C4-2B (cell line): ENCODE results near the gene ATP1A2.

ENCODE experiments used
- H3K27ac ChIP-seq: fragments of 450-650 bp; 2 replicates; pipeline ENCODE4 v1.5.1; 2017
- ZFX ChIP-seq: fragments of 450-650 bp; IDR thresholded peaks from 2 replicates; pipeline ENCODE4 v1.6.1; 2017
- TF ChIP-seq, protein P1 (sequence below): fragments of 450-650 bp; conservative IDR thresholded peaks from 2 replicates; pipeline ENCODE4 v1.5.1; 2017; ENCODE audit warnings: mild to moderate bottlenecking

Gene ATP1A2

DNA sequence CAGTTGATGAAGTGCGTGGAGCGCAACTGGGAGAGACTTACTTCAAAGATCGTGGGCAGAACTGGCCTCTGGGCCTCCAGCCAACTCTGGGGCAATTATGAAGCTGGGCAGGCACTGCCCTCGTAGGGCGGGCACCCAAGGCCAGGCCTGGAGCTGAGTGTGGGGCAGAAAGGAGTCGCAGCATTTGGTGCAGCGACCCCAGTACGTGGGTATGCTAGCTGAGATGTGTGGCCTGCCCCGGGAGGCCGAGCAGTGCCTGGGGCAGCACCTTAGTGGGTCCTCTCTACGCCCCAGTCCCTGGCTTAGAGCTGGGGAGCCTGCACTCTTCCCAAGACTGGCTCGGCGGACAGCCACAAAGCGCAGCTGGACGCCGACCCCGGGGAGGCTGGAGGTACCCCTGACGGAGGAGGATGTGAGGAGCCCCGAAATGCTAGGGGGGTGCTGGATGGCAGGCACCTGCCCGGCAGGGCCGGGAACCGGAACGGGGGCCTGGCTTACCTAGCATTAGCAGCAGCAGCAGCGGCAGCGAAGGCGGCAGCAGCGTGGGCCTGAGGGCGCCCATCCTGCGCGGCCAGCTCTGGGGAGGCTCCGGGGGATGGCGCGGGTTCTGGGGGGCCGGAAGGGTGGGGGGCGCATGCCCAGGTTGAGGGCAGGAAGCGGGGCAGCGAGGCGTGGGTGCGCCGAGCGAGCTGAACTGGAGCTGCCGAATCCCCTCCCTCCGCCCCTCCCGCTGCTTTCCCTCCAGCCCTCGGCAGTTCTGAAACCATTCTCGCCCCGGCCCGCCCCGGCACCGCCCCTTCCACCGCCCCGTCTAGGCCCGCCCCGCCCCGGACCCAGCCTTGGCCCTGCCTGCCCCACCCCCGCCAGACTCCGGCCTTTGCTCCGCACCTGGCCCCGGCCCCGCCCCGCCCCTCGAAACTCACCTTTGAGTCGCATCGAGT lies 17.4 kb upstream of the ATP1A2 start, which contains the start of gene IGSF8:
Gene IGSF8, minus strand, starts transcription at position 709 of the 941 bp plus-strand sequence. Its CDS starts 147 bp downstream, at position 562.
- peak; percentile 60; the same call in 1 of the 2 replicates for TF ChIP-seq ZFX
- TF ChIP-seq, protein P1, sequence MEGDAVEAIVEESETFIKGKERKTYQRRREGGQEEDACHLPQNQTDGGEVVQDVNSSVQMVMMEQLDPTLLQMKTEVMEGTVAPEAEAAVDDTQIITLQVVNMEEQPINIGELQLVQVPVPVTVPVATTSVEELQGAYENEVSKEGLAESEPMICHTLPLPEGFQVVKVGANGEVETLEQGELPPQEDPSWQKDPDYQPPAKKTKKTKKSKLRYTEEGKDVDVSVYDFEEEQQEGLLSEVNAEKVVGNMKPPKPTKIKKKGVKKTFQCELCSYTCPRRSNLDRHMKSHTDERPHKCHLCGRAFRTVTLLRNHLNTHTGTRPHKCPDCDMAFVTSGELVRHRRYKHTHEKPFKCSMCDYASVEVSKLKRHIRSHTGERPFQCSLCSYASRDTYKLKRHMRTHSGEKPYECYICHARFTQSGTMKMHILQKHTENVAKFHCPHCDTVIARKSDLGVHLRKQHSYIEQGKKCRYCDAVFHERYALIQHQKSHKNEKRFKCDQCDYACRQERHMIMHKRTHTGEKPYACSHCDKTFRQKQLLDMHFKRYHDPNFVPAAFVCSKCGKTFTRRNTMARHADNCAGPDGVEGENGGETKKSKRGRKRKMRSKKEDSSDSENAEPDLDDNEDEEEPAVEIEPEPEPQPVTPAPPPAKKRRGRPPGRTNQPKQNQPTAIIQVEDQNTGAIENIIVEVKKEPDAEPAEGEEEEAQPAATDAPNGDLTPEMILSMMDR, result no peak
- H3K27ac ChIP-seq, result peak within 1 kb of the TSS; percentile 68

DNA sequence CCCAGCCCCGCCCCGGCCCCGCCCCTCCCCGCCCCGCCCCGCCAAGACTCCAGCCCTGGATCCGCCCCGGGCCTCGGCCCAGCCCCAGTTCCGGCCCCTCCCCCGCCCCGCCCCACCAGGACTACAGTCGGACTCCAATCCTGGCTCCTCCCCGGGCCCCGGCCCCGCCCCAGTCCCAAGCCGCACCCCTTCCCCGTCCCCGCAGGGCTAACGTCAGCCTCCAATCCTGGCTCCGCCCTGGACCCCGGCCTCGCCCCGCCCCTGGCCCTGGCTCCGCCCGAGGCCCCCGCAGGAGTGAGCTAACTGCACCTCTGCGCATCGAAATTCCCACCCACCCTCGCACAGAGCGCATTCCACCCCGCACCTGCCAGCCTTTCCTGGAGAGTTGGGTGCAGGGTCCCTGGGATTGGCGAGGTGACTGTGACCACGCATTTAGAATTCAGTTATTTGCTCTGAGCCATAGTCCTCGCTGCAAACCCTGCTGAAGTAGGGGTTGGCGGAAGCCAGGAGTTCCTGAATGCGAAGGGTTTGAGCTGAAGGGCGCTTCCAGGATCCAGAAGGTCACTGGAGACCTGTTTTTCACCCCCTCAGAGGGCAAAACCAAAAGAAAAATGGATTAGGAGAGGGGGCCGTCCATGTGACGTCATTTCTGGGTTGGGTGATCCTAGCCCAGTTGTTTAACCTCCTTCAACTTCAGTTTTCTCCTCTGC lies 16.6 kb upstream of the ATP1A2 start:
- TF ChIP-seq, protein P1, result no peak
- TF ChIP-seq ZFX, result no peak
- H3K27ac ChIP-seq, result peak overlapping the region; percentile 24; the same call in 1 of the 2 replicates

DNA sequence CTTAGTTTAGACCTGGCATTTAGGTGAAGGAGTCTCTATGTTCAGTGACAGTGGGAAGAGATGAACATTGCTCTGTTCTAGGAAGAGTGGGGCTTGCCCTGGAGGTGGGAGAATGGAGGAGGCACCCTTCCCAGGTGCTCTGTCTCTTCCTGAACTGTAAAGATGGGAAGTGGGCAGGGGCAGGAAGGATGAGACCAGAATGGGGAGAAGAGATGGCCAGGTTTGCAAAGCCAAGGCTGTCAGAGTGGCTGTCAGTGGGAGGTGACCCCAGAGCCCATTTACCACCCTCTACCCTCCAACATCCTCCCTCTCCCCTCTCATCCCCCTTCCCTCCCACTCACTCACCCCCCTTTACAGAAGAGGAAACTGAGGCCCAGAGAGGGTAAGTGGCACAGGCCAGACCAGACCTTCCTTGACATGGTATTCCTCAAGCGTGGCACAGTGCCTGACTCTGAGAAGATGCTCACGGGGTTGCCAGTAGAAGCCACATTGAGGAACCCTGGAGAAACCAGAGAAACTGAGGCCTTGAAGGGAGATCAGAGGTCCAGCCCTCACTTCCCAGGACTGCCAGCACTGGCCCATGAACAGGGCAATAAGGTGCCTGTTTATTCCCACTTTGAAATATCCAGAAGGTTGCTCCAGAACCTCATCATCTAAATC lies 15.7 kb upstream of the ATP1A2 start:
- no peak overlapping the region for H3K27ac ChIP-seq

DNA sequence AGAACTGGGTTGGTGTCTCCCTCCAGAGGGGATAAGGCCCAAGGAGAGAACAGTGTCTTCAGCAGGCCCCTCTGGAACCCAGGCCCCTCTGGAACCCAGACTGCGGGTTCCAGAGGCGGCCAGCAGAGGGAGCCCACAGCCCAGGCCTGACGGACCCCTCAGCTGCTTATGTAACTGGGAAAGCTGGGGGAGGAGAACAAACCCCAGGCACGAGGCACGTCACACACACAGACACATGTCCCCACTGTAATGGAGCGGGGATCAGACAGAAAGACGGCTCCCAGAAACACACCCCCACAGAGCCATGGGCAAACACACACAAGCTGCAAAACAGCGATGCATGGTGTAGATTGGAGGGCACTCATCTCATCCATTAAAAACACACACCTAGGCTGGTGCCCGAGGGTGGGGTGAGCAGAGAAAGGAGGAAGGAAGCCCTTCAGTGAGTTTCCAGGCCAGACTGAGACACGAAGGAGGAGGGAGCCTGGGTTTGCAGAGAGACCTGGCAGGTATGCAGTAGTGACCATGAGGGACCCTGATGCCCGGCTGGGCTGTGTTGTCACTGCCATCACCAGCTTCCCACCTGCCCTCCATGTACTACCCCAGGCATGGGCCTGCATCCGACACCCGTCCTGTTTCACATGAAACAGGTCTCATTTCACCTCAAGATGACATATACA lies 14.4 kb upstream of the ATP1A2 start:
- peak overlapping the region; percentile 28 for H3K27ac ChIP-seq
- TF ChIP-seq ZFX, result no peak
- TF ChIP-seq, protein P1, result peak; percentile 99

More for the DNA sequence above, 15.7 kb upstream of the ATP1A2 start:
- no peak for TF ChIP-seq ZFX
- TF ChIP-seq, protein P1, result no peak

DNA sequence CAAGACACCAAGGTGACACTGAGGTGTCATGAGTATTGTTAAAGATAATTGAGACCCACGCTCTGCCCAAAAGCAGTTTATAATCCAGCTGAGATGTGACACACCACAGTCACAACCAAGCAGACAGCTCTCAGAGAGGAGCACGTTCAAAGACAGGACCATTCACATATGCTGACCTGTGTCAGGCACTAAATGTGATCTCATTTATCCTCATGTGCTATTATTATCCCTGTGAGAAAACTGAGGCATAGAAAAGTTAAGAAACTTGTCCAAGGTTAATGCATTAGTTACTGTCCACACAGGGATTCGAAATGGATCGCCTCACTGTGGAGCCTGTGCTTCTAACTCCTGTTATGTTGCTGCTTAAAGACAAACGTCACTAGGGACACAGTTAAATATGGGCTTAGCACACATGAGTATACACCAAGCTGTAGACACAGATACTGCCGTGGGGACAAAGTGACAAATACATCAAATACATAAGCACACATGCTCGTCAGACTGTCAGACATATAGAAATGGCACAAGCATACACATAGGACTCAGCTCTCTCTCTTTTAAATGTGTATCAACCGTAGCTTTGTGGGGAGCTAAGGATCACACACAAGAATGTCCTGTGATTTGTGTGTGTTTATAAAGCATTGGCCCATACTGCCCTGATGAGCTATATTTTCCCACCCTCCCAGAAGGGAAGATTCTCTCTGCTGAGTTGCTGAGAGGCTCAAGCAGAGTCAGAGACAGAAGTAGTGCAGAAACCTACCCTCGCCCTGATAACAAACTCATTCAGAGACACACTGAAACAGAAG lies 13.6 kb upstream of the ATP1A2 start:
- peak overlapping the region; percentile 28 for H3K27ac ChIP-seq
- TF ChIP-seq, protein P1, result no peak
- no peak for TF ChIP-seq ZFX

DNA sequence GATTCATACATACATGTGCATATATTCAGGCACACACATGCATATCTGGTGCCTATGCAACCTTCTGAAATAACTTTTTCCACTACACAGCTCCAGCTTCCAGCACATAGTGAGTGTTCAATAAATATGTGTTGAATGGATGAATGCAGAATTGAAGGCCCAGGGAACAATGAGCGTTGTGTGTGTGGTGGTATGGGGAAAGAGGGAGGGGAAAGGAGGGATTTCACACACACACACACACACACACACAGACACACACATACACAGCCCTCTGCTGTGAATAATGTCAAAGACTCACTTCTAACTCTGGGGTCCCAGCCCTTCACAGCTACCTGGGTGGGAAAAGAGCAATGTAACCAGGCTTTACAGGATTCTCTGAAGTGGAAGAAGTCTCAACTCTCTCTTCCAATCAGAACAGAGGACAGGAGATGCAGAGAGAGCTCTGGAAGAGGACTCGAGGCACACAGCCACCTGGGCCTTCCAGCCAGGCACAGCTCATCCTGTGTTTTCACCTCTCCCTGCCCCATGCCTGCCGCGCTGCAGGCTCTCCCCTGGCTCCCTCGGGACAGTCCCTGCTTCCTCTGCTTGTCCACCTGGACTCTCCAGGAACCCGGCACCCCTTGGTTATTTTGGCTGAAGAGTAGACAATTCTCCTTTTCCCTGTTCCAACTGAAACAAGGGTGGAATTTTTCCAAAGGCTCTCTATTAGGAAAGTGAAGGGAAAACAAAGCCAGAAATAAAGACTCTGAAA lies 11.7 kb upstream of the ATP1A2 start:
- no peak for TF ChIP-seq ZFX
- TF ChIP-seq, protein P1, result no peak

More for the DNA sequence above, 11.7 kb upstream of the ATP1A2 start:
- no peak overlapping the region for H3K27ac ChIP-seq
